Thyroid gland (tissue), 4 donors: ENCODE results near the gene APLF.

Experiments
- CTCF ChIP-seq, 6 experiments: fragments of 200-600 bp in 3 of 6; fragments of 450-650 bp in 3 of 6; sonication (generic) in 3 of 6; IDR thresholded peaks; one replicate each; pipeline ENCODE4 v1.5.1; 2016 to 2019; ENCODE audit warnings: antibody characterized with exemption in 6 of 6, mild to moderate bottlenecking in 2 of 6, inconsistent platforms in 1 of 6, moderate library complexity in 1 of 6
- POLR2A ChIP-seq, 2 donors: fragments of 450-650 bp; IDR thresholded peaks; one replicate each; pipeline ENCODE4 v1.6.1; 2017; ENCODE audit warnings: antibody characterized with exemption in 2 of 2, mild to moderate bottlenecking in 2 of 2, moderate library complexity in 1 of 2

- TF ChIP-seq POLR2A (IDR thresholded peaks at IDR 0.05) (no peak), CTCF (IDR thresholded peaks at IDR 0.05) (no peak)
These were observed 41.9 kb upstream of the APLF start for GRCh38 chr2:68425503-68425902.
